ENCODE data around the gene RPS17.
"Not testable (repeated sequence)": the region's sequence is repeated elsewhere in the genome, so short reads cannot be mapped to it uniquely, and the experiment has no call there.

GRCh38 chr15:82502700-82503339 lies 37.4 kb downstream of the RPS17 start:
- not testable (repeated sequence) for TF ChIP-seq CTCF (optimal IDR thresholded peaks at IDR 0.05 in 1 of 3, IDR thresholded peaks at IDR 0.05 in 1 of 3, conservative IDR thresholded peaks at IDR 0.05 in 1 of 3; ENCODE audit: extremely low read depth in 1 of 3, insufficient read depth in 2 of 3, low read length in 3 of 3); EZH2 (IDR thresholded peaks at IDR 0.05; ENCODE audit: low read length)
